ENCODE measurements around the gene C4orf50. TPM values are rescaled to one million over a fixed set of nuclear protein-coding genes. Genes with fewer than 3 reads are reported as not detected.

C4orf50 gene
- total RNA-seq, 1 experiment from 2014 or later, result 0.17 TPM

- no CpG with 5 or more reads among the region's 5 CpGs for WGBS (ENCODE audit: extremely low coverage, insufficient read length, low lambda C conversion rate)
- Mint-ChIP-seq H3K27me3 (ENCODE audit: low read depth) (peaks cover 43% of the 10 kb centered on the region), H3K4me3 (no peak overlapping the region), H3K27ac (no peak overlapping the region), H3K4me1 (peaks cover 15 to 16% of the 10 kb centered on the region in 2 experiments), H3K36me3 (ENCODE audit: insufficient read depth in 1 of 3, low read depth in 3 of 3) (no peaks in the 10 kb centered on the region), H3K9me3 (no peaks in the 10 kb centered on the region)
- Histone ChIP-seq H2AK5ac (ENCODE audit: insufficient read length, low read length) (no peak overlapping the region), H3K56ac (ENCODE audit: insufficient read length, low read depth, low read length) (no peak overlapping the region), H2BK20ac (ENCODE audit: low read depth, low read length, poor library complexity, severe bottlenecking) (no peak overlapping the region), H3K9me3 (ENCODE audit: control insufficient read depth, low read depth, low read length) (no peaks in the 10 kb centered on the region), H3K79me1 (ENCODE audit: insufficient read depth, low read depth, low read length, poor library complexity, severe bottlenecking) (no peaks in the 10 kb centered on the region), H4K5ac (ENCODE audit: insufficient read length, low read depth, low read length) (no peak overlapping the region), H3K14ac (ENCODE audit: insufficient read depth, low read length) (no peak overlapping the region), H3K4ac (ENCODE audit: low read depth, low read length) (no peak overlapping the region), H3K23me2 (ENCODE audit: insufficient read length, low read depth, low read length, poor library complexity, severe bottlenecking) (no peaks in the 10 kb centered on the region), H2BK120ac (ENCODE audit: low read depth, low read length, poor library complexity, severe bottlenecking) (no peak overlapping the region), H3K18ac (ENCODE audit: insufficient read length, low read depth, low read length) (no peak overlapping the region), H3K27ac (ENCODE audit: insufficient read length, low read depth, low read length) (no peak overlapping the region), H2BK5ac (ENCODE audit: insufficient read length, low read length) (no peak overlapping the region), H3K4me2 (ENCODE audit: insufficient read depth, insufficient read length, low read length) (no peak overlapping the region), H3K9ac (ENCODE audit: extremely low read depth, insufficient read length, low read length) (no peak overlapping the region), H3K23ac (ENCODE audit: insufficient read length, low read depth, low read length) (no peak overlapping the region), H4K91ac (ENCODE audit: insufficient read length, low read depth, low read length) (no peak overlapping the region), H3T11ph (ENCODE audit: low read length) (no peak overlapping the region), H2BK15ac (ENCODE audit: low read depth, low read length) (no peak overlapping the region), H2BK12ac (ENCODE audit: insufficient read length, low read depth, low read length) (no peak overlapping the region), H4K20me1 (ENCODE audit: control insufficient read depth, insufficient read depth, insufficient read length) (no peaks in the 10 kb centered on the region), H4K8ac (replicated peaks; ENCODE audit: insufficient read length, low read depth, low read length) (no peak overlapping the region), H3K4me1 (ENCODE audit: insufficient read depth, low read length) (no peaks in the 10 kb centered on the region), H3K79me2 (ENCODE audit: insufficient read depth, low read length) (no peaks in the 10 kb centered on the region), H3K27me3 (ENCODE audit: insufficient read depth, low read length) (peaks cover 2% of the 10 kb centered on the region; the same call in 1 of the 2 replicates), H2AFZ (ENCODE audit: low read length) (no peak overlapping the region)
- no peak for DNase-seq
- TF ChIP-seq CTCF (conservative IDR thresholded peaks at IDR 0.05), result no peak
These were observed 6.0 kb downstream of the C4orf50 start for GRCh38 chr4:6012200-6012599.

Data from H9 (cell line).